Measurements from ENCODE around the gene STK33. TPM values are rescaled to one million over a fixed set of nuclear protein-coding genes. Genes with fewer than 3 reads are reported as not detected.
"Not testable (repeated sequence)": the region's sequence is repeated elsewhere in the genome, so short reads cannot be mapped to it uniquely, and the experiment has no call there.

The STK33 gene
- polyA plus RNA-seq, 1 of the 3 experiments (the other 2 are of a cell fraction) = 12.3 TPM

DNA sequence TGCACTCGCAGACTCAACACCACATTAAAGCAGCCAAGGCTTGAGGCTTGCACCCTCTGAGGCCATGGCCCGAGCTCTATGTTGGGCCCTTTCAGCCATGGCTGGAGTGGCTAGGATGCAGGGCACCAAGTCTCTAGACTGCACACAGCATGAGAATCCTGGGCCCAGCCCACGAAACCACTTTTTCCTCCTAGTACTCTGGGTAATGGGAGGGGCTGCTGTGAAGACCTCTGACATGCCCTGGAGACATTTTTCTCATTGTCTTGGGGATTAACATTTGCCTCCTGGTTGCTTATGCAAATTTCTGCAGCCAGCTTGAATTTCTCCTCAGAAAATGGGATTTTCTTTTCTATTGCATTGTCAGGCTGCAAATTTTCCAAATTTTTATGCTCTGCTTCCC lies 127.1 kb downstream of the STK33 start:
- DNase-seq; H3K9ac ChIP-seq; H3K4me2 ChIP-seq; H3K36me3 ChIP-seq (replicated peaks in 1 of 2; ENCODE audit: control insufficient read depth in 1 of 2, insufficient read depth in 2 of 2, low read length in 1 of 2); H3K9me2 ChIP-seq; H3K79me2 ChIP-seq (ENCODE audit: insufficient read depth); H4K20me1 ChIP-seq (ENCODE audit: insufficient read depth); H3F3A ChIP-seq (replicated peaks; ENCODE audit: insufficient read depth); H3K4me1 ChIP-seq (ENCODE audit: control insufficient read depth in 1 of 2, insufficient read depth in 2 of 2, low read depth in 1 of 2, low read length in 1 of 2); H3K9me3 ChIP-seq; H3K27ac ChIP-seq (ENCODE audit: low read depth in 2 of 2, low read length in 1 of 2); H3K4me3 ChIP-seq (ENCODE audit: low read depth in 2 of 2, low read length in 1 of 2); H2AFZ ChIP-seq (ENCODE audit: low read depth); POLR2A ChIA-PET; H3K27me3 ChIP-seq (ENCODE audit: insufficient read depth): not testable (repeated sequence)
- CTCF ChIA-PET = interaction anchor here (1.0 kb wide), 1 partner anchor 37 kb away, joined by 3 read pairs; no protein-coding TSS in a partner anchor
- WGBS (ENCODE audit: low lambda C conversion rate) = 86% methylated on average over 3 of the region's 3 CpGs

DNA sequence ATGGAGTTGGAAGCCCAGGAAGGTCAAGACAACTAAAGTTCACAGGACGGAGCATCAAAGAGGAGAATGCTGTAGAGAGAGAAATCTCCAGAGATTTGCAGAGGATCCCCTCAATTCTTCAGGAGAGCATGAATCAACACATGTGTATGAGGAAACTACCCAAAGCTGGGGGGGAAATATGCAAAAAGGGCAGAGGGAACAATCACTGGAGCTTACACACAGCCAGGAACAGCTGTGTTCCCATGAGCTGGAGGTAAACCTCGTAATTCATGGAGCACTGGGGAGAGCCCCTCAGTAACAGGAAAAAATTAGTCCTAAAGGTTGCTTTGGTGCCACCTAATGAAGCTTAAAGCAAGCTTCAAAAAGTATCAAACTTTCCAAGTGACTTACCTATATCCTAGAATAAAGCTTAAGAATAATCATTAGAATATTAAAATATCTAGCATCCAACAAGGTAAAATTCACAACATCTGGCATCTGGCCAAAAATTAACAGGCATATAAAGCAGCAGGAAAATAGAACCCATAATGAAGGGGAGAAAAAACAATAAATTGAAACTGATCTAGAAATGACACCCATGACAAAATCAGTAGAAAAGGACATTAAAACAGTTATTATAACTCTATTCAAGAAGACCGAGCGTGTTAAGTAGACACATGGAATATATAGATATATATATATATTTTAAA lies 134.2 kb downstream of the STK33 start:
- Histone ChIP-seq H3K79me2 (ENCODE audit: insufficient read depth) (no peaks in the 10 kb centered on the region), H3F3A (replicated peaks; ENCODE audit: insufficient read depth) (no peaks in the 10 kb centered on the region), H3K4me3 (ENCODE audit: low read depth in 2 of 2, low read length in 1 of 2) (no peak overlapping the region), H3K4me1 (ENCODE audit: control insufficient read depth in 1 of 2, insufficient read depth in 2 of 2, low read depth in 1 of 2, low read length in 1 of 2) (no peaks in the 10 kb centered on the region), H3K9me2 (no peaks in the 10 kb centered on the region), H3K9me3 (no peaks in the 10 kb centered on the region), H2AFZ (ENCODE audit: low read depth) (no peak overlapping the region), H3K27me3 (ENCODE audit: insufficient read depth) (no peaks in the 10 kb centered on the region), H3K4me2 (no peak overlapping the region), H3K27ac (ENCODE audit: low read depth in 2 of 2, low read length in 1 of 2) (no peak overlapping the region), H3K36me3 (replicated peaks in 1 of 2; ENCODE audit: control insufficient read depth in 1 of 2, insufficient read depth in 2 of 2, low read length in 1 of 2) (peaks cover 0 to 6% of the 10 kb centered on the region in 2 experiments), H4K20me1 (ENCODE audit: insufficient read depth) (no peaks in the 10 kb centered on the region), H3K9ac (no peak overlapping the region)
- 86% methylated on average over 4 of the region's 4 CpGs for WGBS (ENCODE audit: low lambda C conversion rate)
- DNase-seq = no peak
- ChIA-PET CTCF (interaction anchor here (0.7 kb wide), 1 partner anchor 651 kb away, joined by 3 read pairs; no protein-coding TSS in a partner anchor), POLR2A (no interaction called here)
- no peak for TF ChIP-seq POLR2AphosphoS5 (IDR thresholded peaks at IDR 0.05; ENCODE audit: low read depth, low read length)
- TF ChIP-seq, protein P1, sequence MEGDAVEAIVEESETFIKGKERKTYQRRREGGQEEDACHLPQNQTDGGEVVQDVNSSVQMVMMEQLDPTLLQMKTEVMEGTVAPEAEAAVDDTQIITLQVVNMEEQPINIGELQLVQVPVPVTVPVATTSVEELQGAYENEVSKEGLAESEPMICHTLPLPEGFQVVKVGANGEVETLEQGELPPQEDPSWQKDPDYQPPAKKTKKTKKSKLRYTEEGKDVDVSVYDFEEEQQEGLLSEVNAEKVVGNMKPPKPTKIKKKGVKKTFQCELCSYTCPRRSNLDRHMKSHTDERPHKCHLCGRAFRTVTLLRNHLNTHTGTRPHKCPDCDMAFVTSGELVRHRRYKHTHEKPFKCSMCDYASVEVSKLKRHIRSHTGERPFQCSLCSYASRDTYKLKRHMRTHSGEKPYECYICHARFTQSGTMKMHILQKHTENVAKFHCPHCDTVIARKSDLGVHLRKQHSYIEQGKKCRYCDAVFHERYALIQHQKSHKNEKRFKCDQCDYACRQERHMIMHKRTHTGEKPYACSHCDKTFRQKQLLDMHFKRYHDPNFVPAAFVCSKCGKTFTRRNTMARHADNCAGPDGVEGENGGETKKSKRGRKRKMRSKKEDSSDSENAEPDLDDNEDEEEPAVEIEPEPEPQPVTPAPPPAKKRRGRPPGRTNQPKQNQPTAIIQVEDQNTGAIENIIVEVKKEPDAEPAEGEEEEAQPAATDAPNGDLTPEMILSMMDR (IDR thresholded peaks at IDR 0.05) = no peak

DNA sequence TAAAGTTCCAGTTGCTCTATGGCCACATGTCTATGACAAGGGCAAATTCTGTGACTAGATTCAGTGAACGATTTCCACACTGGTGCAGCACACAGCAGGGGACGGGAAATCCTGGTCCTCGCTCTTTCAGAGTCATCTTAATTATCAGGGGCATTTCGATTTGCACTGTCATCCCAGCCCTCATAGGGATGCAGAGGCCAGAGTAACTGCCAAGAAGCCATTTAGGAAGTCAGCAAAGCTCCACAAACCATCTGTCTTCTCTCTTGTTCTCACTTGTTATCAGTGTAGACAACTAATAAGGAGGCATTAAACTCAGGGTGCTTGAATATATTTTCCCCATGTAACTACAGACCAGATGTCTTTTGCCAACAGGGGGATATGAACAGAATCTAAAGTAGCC lies 151.7 kb downstream of the STK33 start:
- WGBS (ENCODE audit: low lambda C conversion rate) = 58% methylated on average over 4 of the region's 4 CpGs
- no peak overlapping the region for H3K27ac ChIP-seq (ENCODE audit: low read depth in 2 of 2, low read length in 1 of 2)
- H3K27me3 ChIP-seq (ENCODE audit: insufficient read depth) = no peaks in the 10 kb centered on the region
- H3K9ac ChIP-seq = no peak overlapping the region
- no peak overlapping the region for H3K4me2 ChIP-seq
- no peaks in the 10 kb centered on the region for H3K9me2 ChIP-seq
- no peak overlapping the region for H3K4me3 ChIP-seq (ENCODE audit: low read depth in 2 of 2, low read length in 1 of 2)
- DNase-seq = peak; percentile 4
- TF ChIP-seq TCF12 (IDR thresholded peaks at IDR 0.05) (no peak), SIN3A (IDR thresholded peaks at IDR 0.05; ENCODE audit: borderline replicate concordance, low read depth, low read length) (no peak), YY1 (IDR thresholded peaks at IDR 0.05; ENCODE audit: low read depth) (no peak), MEF2A (IDR thresholded peaks at IDR 0.05; ENCODE audit: borderline replicate concordance, low read depth) (no peak), FOXM1 (IDR thresholded peaks at IDR 0.05; ENCODE audit: low read depth) (no peak), FOSL2 (IDR thresholded peaks at IDR 0.05; ENCODE audit: borderline replicate concordance, low read depth) (no peak), GATA2 (CRISPR knock-in tag; IDR thresholded peaks at IDR 0.05) (no peak), TAF1 (IDR thresholded peaks at IDR 0.05; ENCODE audit: borderline replicate concordance, low read depth, low read length) (no peak), ELF1 (IDR thresholded peaks at IDR 0.05) (no peak), RCOR1 (IDR thresholded peaks at IDR 0.05; ENCODE audit: low read length) (no peak)
- TF ChIP-seq, protein P2, sequence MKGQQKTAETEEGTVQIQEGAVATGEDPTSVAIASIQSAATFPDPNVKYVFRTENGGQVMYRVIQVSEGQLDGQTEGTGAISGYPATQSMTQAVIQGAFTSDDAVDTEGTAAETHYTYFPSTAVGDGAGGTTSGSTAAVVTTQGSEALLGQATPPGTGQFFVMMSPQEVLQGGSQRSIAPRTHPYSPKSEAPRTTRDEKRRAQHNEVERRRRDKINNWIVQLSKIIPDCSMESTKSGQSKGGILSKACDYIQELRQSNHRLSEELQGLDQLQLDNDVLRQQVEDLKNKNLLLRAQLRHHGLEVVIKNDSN (IDR thresholded peaks at IDR 0.05; ENCODE audit: borderline replicate concordance, low read depth) = no peak
- TF ChIP-seq, protein P3, sequence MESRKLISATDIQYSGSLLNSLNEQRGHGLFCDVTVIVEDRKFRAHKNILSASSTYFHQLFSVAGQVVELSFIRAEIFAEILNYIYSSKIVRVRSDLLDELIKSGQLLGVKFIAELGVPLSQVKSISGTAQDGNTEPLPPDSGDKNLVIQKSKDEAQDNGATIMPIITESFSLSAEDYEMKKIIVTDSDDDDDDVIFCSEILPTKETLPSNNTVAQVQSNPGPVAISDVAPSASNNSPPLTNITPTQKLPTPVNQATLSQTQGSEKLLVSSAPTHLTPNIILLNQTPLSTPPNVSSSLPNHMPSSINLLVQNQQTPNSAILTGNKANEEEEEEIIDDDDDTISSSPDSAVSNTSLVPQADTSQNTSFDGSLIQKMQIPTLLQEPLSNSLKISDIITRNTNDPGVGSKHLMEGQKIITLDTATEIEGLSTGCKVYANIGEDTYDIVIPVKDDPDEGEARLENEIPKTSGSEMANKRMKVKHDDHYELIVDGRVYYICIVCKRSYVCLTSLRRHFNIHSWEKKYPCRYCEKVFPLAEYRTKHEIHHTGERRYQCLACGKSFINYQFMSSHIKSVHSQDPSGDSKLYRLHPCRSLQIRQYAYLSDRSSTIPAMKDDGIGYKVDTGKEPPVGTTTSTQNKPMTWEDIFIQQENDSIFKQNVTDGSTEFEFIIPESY (IDR thresholded peaks at IDR 0.05; ENCODE audit: borderline replicate concordance, low read depth) = no peak
- ChIA-PET CTCF (interaction anchor here (0.9 kb wide), 1 partner anchor 15 kb away, joined by 3 read pairs; no protein-coding TSS in a partner anchor), POLR2A (no interaction called here)
- no peak overlapping the region for H2AFZ ChIP-seq (ENCODE audit: low read depth)
- H3K4me1 ChIP-seq (ENCODE audit: control insufficient read depth in 1 of 2, insufficient read depth in 2 of 2, low read depth in 1 of 2, low read length in 1 of 2) = peaks cover 0 to 3% of the 10 kb centered on the region in 2 experiments; a peak in 1 of 4 replicates
- H3K36me3 ChIP-seq (replicated peaks in 1 of 2; ENCODE audit: control insufficient read depth in 1 of 2, insufficient read depth in 2 of 2, low read length in 1 of 2) = no peaks in the 10 kb centered on the region
- no peaks in the 10 kb centered on the region for H4K20me1 ChIP-seq (ENCODE audit: insufficient read depth)
- H3K9me3 ChIP-seq = no peaks in the 10 kb centered on the region
- H3F3A ChIP-seq (replicated peaks; ENCODE audit: insufficient read depth) = no peaks in the 10 kb centered on the region
- H3K79me2 ChIP-seq (ENCODE audit: insufficient read depth) = no peaks in the 10 kb centered on the region
